Neural progenitor cell (in vitro differentiated cells): ENCODE results near the gene LAMA2. TPM values are rescaled to one million over a fixed set of nuclear protein-coding genes. Genes with fewer than 3 reads are reported as not detected.
A peak's percentile ranks its signal among the peaks of the same experiment; 100 is the strongest.

Experiments
- DNase-seq: peaks from one replicate; pipeline ENCODE4 v3.0.0-alpha.2; 2016; ENCODE audit warnings: low spot score
- H2AFZ ChIP-seq: fragments of 200-600 bp; sonication (generic); replicated peaks from 2 replicates; pipeline ENCODE4 v1.6.1; 2016; ENCODE audit warnings: antibody characterized with exemption
- H3F3A ChIP-seq: fragments of 200-600 bp; sonication (generic); 2 replicates; pipeline ENCODE4 v1.6.1; 2016; ENCODE audit warnings: antibody characterized with exemption, low read depth
- H3K27ac ChIP-seq: fragments of 200-600 bp; sonication (generic); 2 replicates; pipeline ENCODE4 v1.5.1; 2016; ENCODE audit warnings: mild to moderate bottlenecking
- H3K27me3 ChIP-seq: fragments of 200-600 bp; sonication (generic); 2 replicates; pipeline ENCODE4 v1.6.1; 2016; ENCODE audit warnings: mild to moderate bottlenecking, moderate library complexity
- H3K36me3 ChIP-seq: fragments of 200-600 bp; sonication (generic); 2 replicates; pipeline ENCODE4 v1.5.1; 2016
- H3K4me1 ChIP-seq: fragments of 200-600 bp; sonication (generic); 2 replicates; pipeline ENCODE4 v1.6.1; 2016; ENCODE audit warnings: mixed run types
- H3K4me2 ChIP-seq: fragments of 200-600 bp; sonication (generic); 2 replicates; pipeline ENCODE4 v1.6.1; 2016
- H3K4me3 ChIP-seq: fragments of 200-600 bp; sonication (generic); 2 replicates; pipeline ENCODE4 v1.5.1; 2016
- H3K79me2 ChIP-seq: fragments of 200-600 bp; sonication (generic); 2 replicates; pipeline ENCODE4 v1.6.1; 2016; ENCODE audit warnings: low read depth
- H3K9ac ChIP-seq: fragments of 200-600 bp; sonication (generic); 2 replicates; pipeline ENCODE4 v1.6.1; 2016
- H3K9me3 ChIP-seq: fragments of 200-600 bp; sonication (generic); 2 replicates; pipeline ENCODE4 v1.5.1; 2016; ENCODE audit warnings: low read depth
- H4K20me1 ChIP-seq: fragments of 200-600 bp; sonication (generic); 2 replicates; pipeline ENCODE4 v1.6.1; 2016; ENCODE audit warnings: low read depth
- H3K27ac Mint-ChIP-seq: 3 replicates; pipeline ENCODE4 v1.8.0; 2021; ENCODE audit warnings: mixed read lengths
- H3K27me3 Mint-ChIP-seq: 2 replicates; pipeline ENCODE4 v1.8.0; 2022; ENCODE audit warnings: low read depth, mild to moderate bottlenecking, inconsistent platforms, moderate library complexity, mixed read lengths; ENCODE audit not compliant: insufficient read depth
- H3K36me3 Mint-ChIP-seq: 3 replicates; pipeline ENCODE4 v1.8.0; 2021; ENCODE audit warnings: mixed read lengths
- H3K4me1 Mint-ChIP-seq: 3 replicates; pipeline ENCODE4 v1.8.0; 2021; ENCODE audit warnings: mixed read lengths
- H3K4me3 Mint-ChIP-seq: 3 replicates; pipeline ENCODE4 v1.8.0; 2021; ENCODE audit warnings: mild to moderate bottlenecking, moderate library complexity, mixed read lengths
- H3K9me3 Mint-ChIP-seq: 3 replicates; pipeline ENCODE4 v1.8.0; 2020; ENCODE audit warnings: mixed read lengths
- CTCF ChIP-seq: fragments of 200-600 bp; sonication (generic); IDR thresholded peaks from 2 replicates; pipeline ENCODE4 v1.5.1; 2017; ENCODE audit warnings: antibody characterized with exemption, mild to moderate bottlenecking
- EZH2 ChIP-seq: fragments of 200-600 bp; sonication (generic); IDR thresholded peaks from 2 replicates; pipeline ENCODE4 v1.6.1; 2017; ENCODE audit warnings: antibody characterized with exemption, mild to moderate bottlenecking, moderate library complexity
- EZH2phosphoT487 ChIP-seq: fragments of 200-600 bp; sonication (generic); IDR thresholded peaks from 2 replicates; pipeline ENCODE4 v1.6.1; 2017; ENCODE audit warnings: antibody characterized with exemption
- total RNA-seq: library from RNA; depleted of rRNA; stranded (reverse); fragments of >200 nt; gene quantifications from 2 replicates; pipeline ENCODE4 v1.2.3, GENCODE V29; 2015; ENCODE audit warnings: low replicate concordance

LAMA2 gene
- total RNA-seq, 1 donor from 2014 or later = 1.5 TPM

DNA sequence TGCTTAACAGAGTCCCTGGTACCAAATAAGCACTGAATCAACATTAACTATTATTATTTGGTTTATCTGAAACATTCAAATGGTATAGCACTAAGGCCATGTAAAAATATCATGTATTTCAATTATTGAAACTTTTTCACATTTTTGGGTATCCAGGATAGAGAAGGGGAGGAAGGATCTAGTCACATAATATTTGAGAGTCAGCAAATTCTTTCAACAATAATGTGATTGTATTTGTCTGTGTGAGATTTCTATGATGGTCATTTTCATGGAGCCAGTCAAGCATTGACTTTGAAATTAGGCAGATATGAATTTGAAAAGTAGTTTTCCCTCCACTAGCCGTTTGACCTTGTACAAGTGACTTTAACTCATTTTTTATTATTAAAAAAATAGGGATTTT, 67.9 kb downstream of the LAMA2 start:
- Mint-ChIP-seq H3K4me3 (no peak overlapping the region), H3K27ac (no peak overlapping the region), H3K9me3 (no peaks in the 10 kb centered on the region), H3K27me3 (no peaks in the 10 kb centered on the region), H3K4me1 (no peaks in the 10 kb centered on the region), H3K36me3 (no peaks in the 10 kb centered on the region)
- no peaks in the 10 kb centered on the region for H4K20me1 ChIP-seq
- H3K9ac ChIP-seq = no peak overlapping the region
- no peak for DNase-seq
- no peak overlapping the region for H2AFZ ChIP-seq
- no peaks in the 10 kb centered on the region for H3K4me1 ChIP-seq
- no peaks in the 10 kb centered on the region for H3K36me3 ChIP-seq
- H3K4me2 ChIP-seq = no peak overlapping the region
- TF ChIP-seq CTCF = no peak
- TF ChIP-seq EZH2 = no peak
- TF ChIP-seq EZH2phosphoT487 = no peak
- no peaks in the 10 kb centered on the region for H3K79me2 ChIP-seq
- H3F3A ChIP-seq = no peaks in the 10 kb centered on the region
- H3K27me3 ChIP-seq = no peaks in the 10 kb centered on the region
- H3K4me3 ChIP-seq = no peak overlapping the region
- H3K27ac ChIP-seq = no peak overlapping the region
- H3K9me3 ChIP-seq = no peaks in the 10 kb centered on the region

DNA sequence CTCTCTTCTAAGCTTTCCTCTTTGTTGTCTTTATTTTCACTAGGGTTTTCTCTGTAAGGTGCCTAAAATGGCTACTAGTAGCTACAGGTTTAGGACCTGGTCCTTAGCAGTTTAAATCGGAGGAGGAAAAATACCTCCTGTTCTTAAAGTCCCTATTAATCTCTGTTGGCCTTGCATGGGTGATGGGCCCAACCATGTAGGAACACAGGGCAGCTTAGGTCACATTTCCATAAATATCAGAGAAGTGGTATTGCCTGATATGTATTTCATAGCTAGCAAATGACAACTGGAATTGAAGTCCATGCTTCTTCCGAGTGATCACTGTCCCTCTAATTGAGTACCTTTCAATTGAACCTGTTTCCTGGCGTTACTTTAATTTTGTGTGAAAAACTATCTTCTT, 70.0 kb downstream of the LAMA2 start:
- H3K27me3 Mint-ChIP-seq = no peaks in the 10 kb centered on the region
- peak overlapping the region; percentile 82 for H2AFZ ChIP-seq
- no peaks in the 10 kb centered on the region for H3K4me1 Mint-ChIP-seq
- H3K27me3 ChIP-seq = no peaks in the 10 kb centered on the region
- DNase-seq = no peak
- no peaks in the 10 kb centered on the region for H3F3A ChIP-seq
- H4K20me1 ChIP-seq = no peaks in the 10 kb centered on the region
- H3K9me3 Mint-ChIP-seq = no peaks in the 10 kb centered on the region
- no peak overlapping the region for H3K9ac ChIP-seq
- H3K4me1 ChIP-seq = no peaks in the 10 kb centered on the region
- H3K9me3 ChIP-seq = no peaks in the 10 kb centered on the region
- H3K36me3 Mint-ChIP-seq = no peaks in the 10 kb centered on the region
- no peaks in the 10 kb centered on the region for H3K79me2 ChIP-seq
- no peak overlapping the region for H3K4me3 ChIP-seq
- TF ChIP-seq CTCF = no peak
- TF ChIP-seq EZH2phosphoT487 = no peak
- TF ChIP-seq EZH2 = no peak
- H3K4me3 Mint-ChIP-seq = no peak overlapping the region
- H3K27ac Mint-ChIP-seq = no peak overlapping the region
- H3K36me3 ChIP-seq = no peaks in the 10 kb centered on the region
- H3K4me2 ChIP-seq = no peak overlapping the region
- no peak overlapping the region for H3K27ac ChIP-seq

GRCh38 chr6:128954308-128955043, 71.5 kb downstream of the LAMA2 start:
- Mint-ChIP-seq H3K27me3 (no peaks in the 10 kb centered on the region), H3K9me3 (no peaks in the 10 kb centered on the region), H3K4me3 (no peak overlapping the region), H3K36me3 (no peaks in the 10 kb centered on the region), H3K27ac (no peak overlapping the region), H3K4me1 (no peaks in the 10 kb centered on the region)
- no peaks in the 10 kb centered on the region for H3K9me3 ChIP-seq
- H3K27ac ChIP-seq = no peak overlapping the region
- no peaks in the 10 kb centered on the region for H3K4me1 ChIP-seq
- H3K79me2 ChIP-seq = no peaks in the 10 kb centered on the region
- no peaks in the 10 kb centered on the region for H3F3A ChIP-seq
- H3K27me3 ChIP-seq = no peaks in the 10 kb centered on the region
- H3K9ac ChIP-seq = no peak overlapping the region
- no peak overlapping the region for H3K4me2 ChIP-seq
- DNase-seq = no peak
- H3K4me3 ChIP-seq = no peak overlapping the region
- no peaks in the 10 kb centered on the region for H3K36me3 ChIP-seq
- no peak overlapping the region for H2AFZ ChIP-seq
- TF ChIP-seq CTCF (no peak), EZH2 (no peak), EZH2phosphoT487 (no peak)
- no peaks in the 10 kb centered on the region for H4K20me1 ChIP-seq
